ENCODE results near the gene PCDHB14. TPM values are rescaled to one million over a fixed set of nuclear protein-coding genes. Genes with fewer than 3 reads are reported as not detected.
"Not testable (repeated sequence)": the region's sequence is repeated elsewhere in the genome, so short reads cannot be mapped to it uniquely, and the experiment has no call there.

The PCDHB14 gene
- 6.7 TPM for polyA plus RNA-seq (2013, experiment 1 of 2)
- polyA plus RNA-seq (2013, experiment 2 of 2) = 5.0 TPM

GRCh38 chr5:141223112-141223783 lies at the start of gene PCDHB14:
TSS of gene PCDHB14 (plus strand) at chr5:141223343. CDS start at chr5:141223506, 163 bp downstream.
- WGBS, 2 experiments (ENCODE audit: insufficient coverage in 2 of 2) = 52 to 56% methylated on average over 13 to 15 of the region's 15 CpGs
- Histone ChIP-seq H3K4me1 (ENCODE audit: control insufficient read depth, insufficient read depth, low read length, poor library complexity, severe bottlenecking) (no peaks in the 10 kb centered on the region), H3K4me3 (ENCODE audit: extremely low read depth, insufficient read depth, low read length, poor library complexity, severe bottlenecking) (no peak within 1 kb of the TSS), H3K9me3 (ENCODE audit: control insufficient read depth, low read length) (peaks cover 9% of the 10 kb centered on the region), H3K36me3 (ENCODE audit: control insufficient read depth, insufficient read depth, low read length) (no peaks in the 10 kb centered on the region), H3K27ac (ENCODE audit: low read depth, low read length, severe bottlenecking) (no peak within 1 kb of the TSS)

- H3K4me3 ChIP-seq (ENCODE audit: extremely low read depth, insufficient read depth, low read length, poor library complexity, severe bottlenecking); H3K9me3 ChIP-seq (ENCODE audit: control insufficient read depth, low read length); H3K4me1 ChIP-seq (ENCODE audit: control insufficient read depth, insufficient read depth, low read length, poor library complexity, severe bottlenecking); H3K27ac ChIP-seq (ENCODE audit: low read depth, low read length, severe bottlenecking); H3K36me3 ChIP-seq (ENCODE audit: control insufficient read depth, insufficient read depth, low read length): not testable (repeated sequence)
- 94 to 95% methylated on average over 35 to 50 of the region's 79 CpGs for WGBS, 2 experiments (ENCODE audit: insufficient coverage in 2 of 2)
Observed at GRCh38 chr5:141174291-141175104, 48.6 kb upstream of the PCDHB14 start.

GRCh38 chr5:141175933-141176332 lies 47.2 kb upstream of the PCDHB14 start:
- Histone ChIP-seq H3K9me3 (ENCODE audit: control insufficient read depth, low read length) (no peaks in the 10 kb centered on the region), H3K27ac (ENCODE audit: low read depth, low read length, severe bottlenecking) (no peak overlapping the region), H3K4me1 (ENCODE audit: control insufficient read depth, insufficient read depth, low read length, poor library complexity, severe bottlenecking) (no peaks in the 10 kb centered on the region), H3K36me3 (ENCODE audit: control insufficient read depth, insufficient read depth, low read length) (no peaks in the 10 kb centered on the region), H3K4me3 (ENCODE audit: extremely low read depth, insufficient read depth, low read length, poor library complexity, severe bottlenecking) (no peak overlapping the region)
- WGBS, 2 experiments (ENCODE audit: insufficient coverage in 2 of 2) = no CpG with 5 or more reads among the region's 1 CpG

- not testable (repeated sequence) for H3K4me1 ChIP-seq (ENCODE audit: control insufficient read depth, insufficient read depth, low read length, poor library complexity, severe bottlenecking); H3K27ac ChIP-seq (ENCODE audit: low read depth, low read length, severe bottlenecking); H3K4me3 ChIP-seq (ENCODE audit: extremely low read depth, insufficient read depth, low read length, poor library complexity, severe bottlenecking); H3K9me3 ChIP-seq (ENCODE audit: control insufficient read depth, low read length); H3K36me3 ChIP-seq (ENCODE audit: control insufficient read depth, insufficient read depth, low read length)
- 84 to 87% methylated on average over 3 to 6 of the region's 18 CpGs for WGBS, 2 experiments (ENCODE audit: insufficient coverage in 2 of 2)
Observed at GRCh38 chr5:141177577-141178191, 45.5 kb upstream of the PCDHB14 start, which contains the start of gene PCDHB8. TSS of gene PCDHB8 (plus strand) at chr5:141177790. CDS start at chr5:141178035, 245 bp downstream.

- not testable (repeated sequence) for H3K9me3 ChIP-seq (ENCODE audit: control insufficient read depth, low read length); H3K27ac ChIP-seq (ENCODE audit: low read depth, low read length, severe bottlenecking); H3K4me1 ChIP-seq (ENCODE audit: control insufficient read depth, insufficient read depth, low read length, poor library complexity, severe bottlenecking); H3K36me3 ChIP-seq (ENCODE audit: control insufficient read depth, insufficient read depth, low read length); H3K4me3 ChIP-seq (ENCODE audit: extremely low read depth, insufficient read depth, low read length, poor library complexity, severe bottlenecking)
- whole genome bisulfite sequencing, 2 experiments (ENCODE audit: insufficient coverage in 2 of 2) = 91 to 100% methylated on average over 4 to 10 of the region's 39 CpGs
Observed at GRCh38 chr5:141179371-141179770, 43.8 kb upstream of the PCDHB14 start.

GRCh38 chr5:141179876-141180275 lies 43.3 kb upstream of the PCDHB14 start:
- H3K36me3 ChIP-seq (ENCODE audit: control insufficient read depth, insufficient read depth, low read length); H3K4me1 ChIP-seq (ENCODE audit: control insufficient read depth, insufficient read depth, low read length, poor library complexity, severe bottlenecking); H3K9me3 ChIP-seq (ENCODE audit: control insufficient read depth, low read length); H3K4me3 ChIP-seq (ENCODE audit: extremely low read depth, insufficient read depth, low read length, poor library complexity, severe bottlenecking); H3K27ac ChIP-seq (ENCODE audit: low read depth, low read length, severe bottlenecking): not testable (repeated sequence)
- WGBS, 2 experiments (ENCODE audit: insufficient coverage in 2 of 2) = 94 to 97% methylated on average over 9 to 10 of the region's 32 CpGs

- Histone ChIP-seq H3K27ac (ENCODE audit: low read depth, low read length, severe bottlenecking) (no peak overlapping the region), H3K9me3 (ENCODE audit: control insufficient read depth, low read length) (no peaks in the 10 kb centered on the region), H3K4me3 (ENCODE audit: extremely low read depth, insufficient read depth, low read length, poor library complexity, severe bottlenecking) (no peak overlapping the region), H3K4me1 (ENCODE audit: control insufficient read depth, insufficient read depth, low read length, poor library complexity, severe bottlenecking) (no peaks in the 10 kb centered on the region), H3K36me3 (ENCODE audit: control insufficient read depth, insufficient read depth, low read length) (no peaks in the 10 kb centered on the region)
- 100% methylated on average over 1 of the region's 1 CpG; no CpG with 5 or more reads in 1 of the 2 experiments for WGBS, 2 experiments (ENCODE audit: insufficient coverage in 2 of 2)
Observed at GRCh38 chr5:141180313-141180712, 42.8 kb upstream of the PCDHB14 start.

GRCh38 chr5:141182248-141182647 lies 40.9 kb upstream of the PCDHB14 start, which contains the start of gene PCDHB16:
TSS of gene PCDHB16 (plus strand) at chr5:141182387. CDS start at chr5:141182560, 173 bp downstream.
- 60% methylated on average over 13 of the region's 13 CpGs for WGBS, 2 experiments (ENCODE audit: insufficient coverage in 2 of 2)
- no peak within 1 kb of the TSS for H3K27ac ChIP-seq (ENCODE audit: low read depth, low read length, severe bottlenecking)
- no peaks in the 10 kb centered on the region for H3K4me1 ChIP-seq (ENCODE audit: control insufficient read depth, insufficient read depth, low read length, poor library complexity, severe bottlenecking)
- no peaks in the 10 kb centered on the region for H3K9me3 ChIP-seq (ENCODE audit: control insufficient read depth, low read length)
- H3K4me3 ChIP-seq (ENCODE audit: extremely low read depth, insufficient read depth, low read length, poor library complexity, severe bottlenecking) = peak within 1 kb of the TSS; percentile 12
- no peaks in the 10 kb centered on the region for H3K36me3 ChIP-seq (ENCODE audit: control insufficient read depth, insufficient read depth, low read length)

GRCh38 chr5:141184117-141184855 lies 38.9 kb upstream of the PCDHB14 start:
- H3K36me3 ChIP-seq (ENCODE audit: control insufficient read depth, insufficient read depth, low read length); H3K27ac ChIP-seq (ENCODE audit: low read depth, low read length, severe bottlenecking); H3K4me1 ChIP-seq (ENCODE audit: control insufficient read depth, insufficient read depth, low read length, poor library complexity, severe bottlenecking); H3K9me3 ChIP-seq (ENCODE audit: control insufficient read depth, low read length); H3K4me3 ChIP-seq (ENCODE audit: extremely low read depth, insufficient read depth, low read length, poor library complexity, severe bottlenecking): not testable (repeated sequence)
- 89 to 93% methylated on average over 25 of the region's 69 CpGs for WGBS, 2 experiments (ENCODE audit: insufficient coverage in 2 of 2)

- H3K9me3 ChIP-seq (ENCODE audit: control insufficient read depth, low read length) = no peaks in the 10 kb centered on the region
- H3K36me3 ChIP-seq (ENCODE audit: control insufficient read depth, insufficient read depth, low read length) = no peaks in the 10 kb centered on the region
- H3K27ac ChIP-seq (ENCODE audit: low read depth, low read length, severe bottlenecking) = no peak within 1 kb of the TSS
- WGBS, 2 experiments (ENCODE audit: insufficient coverage in 2 of 2) = 44 to 47% methylated on average over 5 to 7 of the region's 9 CpGs
- no peak within 1 kb of the TSS for H3K4me3 ChIP-seq (ENCODE audit: extremely low read depth, insufficient read depth, low read length, poor library complexity, severe bottlenecking)
- no peaks in the 10 kb centered on the region for H3K4me1 ChIP-seq (ENCODE audit: control insufficient read depth, insufficient read depth, low read length, poor library complexity, severe bottlenecking)
Observed at GRCh38 chr5:141186897-141187512, 36.1 kb upstream of the PCDHB14 start, which contains the start of gene PCDHB9. TSS of gene PCDHB9 (plus strand) at chr5:141187161. CDS start at chr5:141187319, 158 bp downstream.
